Osteoblast (primary cell): ENCODE data around the gene TMPRSS9. TPM values are rescaled to one million over a fixed set of nuclear protein-coding genes. Genes with fewer than 3 reads are reported as not detected.

ENCODE experiments used
- DNase-seq: peaks from one replicate; pipeline ENCODE4 v3.0.0; 2011; ENCODE audit warnings: low spot score, mixed read lengths; ENCODE audit not compliant: insufficient read length; ENCODE audit errors: missing footprints
- H2AFZ ChIP-seq: 2 replicates; pipeline ENCODE4 v1.6.0; 2011; ENCODE audit warnings: mild to moderate bottlenecking, low read length
- H3K27ac ChIP-seq: 2 replicates; pipeline ENCODE4 v1.5.1; 2011; ENCODE audit warnings: mild to moderate bottlenecking, low read depth, low read length, moderate library complexity
- H3K27me3 ChIP-seq: 2 replicates; pipeline ENCODE4 v1.6.0; 2012; ENCODE audit warnings: mild to moderate bottlenecking, control low read depth, inconsistent platforms, low read length, moderate library complexity; ENCODE audit not compliant: insufficient read depth
- H3K36me3 ChIP-seq: 2 replicates; pipeline ENCODE4 v1.5.1; 2011; ENCODE audit warnings: mild to moderate bottlenecking, low read length, control low read depth, moderate library complexity; ENCODE audit not compliant: insufficient read depth
- H3K4me1 ChIP-seq: 2 replicates; pipeline ENCODE4 v1.5.1; 2011; ENCODE audit warnings: mild to moderate bottlenecking, low read length, control low read depth, moderate library complexity; ENCODE audit not compliant: insufficient read depth
- H3K4me2 ChIP-seq: 2 replicates; pipeline ENCODE4 v1.6.0; 2011; ENCODE audit warnings: mild to moderate bottlenecking, low read length; ENCODE audit not compliant: insufficient read depth
- H3K4me3 ChIP-seq: fragments of 200-600 bp; sonication (generic); 3 replicates; pipeline ENCODE4 v1.5.1; 2012; ENCODE audit warnings: mild to moderate bottlenecking, low read length, inconsistent platforms; ENCODE audit not compliant: insufficient read depth
- H3K79me2 ChIP-seq: 2 replicates; pipeline ENCODE4 v1.6.0; 2012; ENCODE audit warnings: mild to moderate bottlenecking, low read length, control low read depth, inconsistent platforms; ENCODE audit not compliant: insufficient read depth
- H3K9me3 ChIP-seq: 2 replicates; pipeline ENCODE4 v1.5.1; 2011; ENCODE audit warnings: low read depth, low read length, control low read depth
- H4K20me1 ChIP-seq: 2 replicates; pipeline ENCODE4 v1.6.0; 2012; ENCODE audit warnings: mild to moderate bottlenecking, low read length, control low read depth; ENCODE audit not compliant: insufficient read depth
- total RNA-seq: library from RNA; depleted of rRNA; stranded (reverse); fragments of >200 nt; gene quantifications from 2 replicates; pipeline ENCODE4 v1.2.3, GENCODE V29; 2012
- TF ChIP-seq, protein P1 (sequence below): IDR thresholded peaks from 2 replicates; pipeline ENCODE4 v1.5.1; 2011; ENCODE audit warnings: mild to moderate bottlenecking, low read depth, low read length, moderate library complexity; ENCODE audit errors: extremely low read depth

The TMPRSS9 gene
- total RNA-seq, 1 donor, result 1.1 TPM

DNA sequence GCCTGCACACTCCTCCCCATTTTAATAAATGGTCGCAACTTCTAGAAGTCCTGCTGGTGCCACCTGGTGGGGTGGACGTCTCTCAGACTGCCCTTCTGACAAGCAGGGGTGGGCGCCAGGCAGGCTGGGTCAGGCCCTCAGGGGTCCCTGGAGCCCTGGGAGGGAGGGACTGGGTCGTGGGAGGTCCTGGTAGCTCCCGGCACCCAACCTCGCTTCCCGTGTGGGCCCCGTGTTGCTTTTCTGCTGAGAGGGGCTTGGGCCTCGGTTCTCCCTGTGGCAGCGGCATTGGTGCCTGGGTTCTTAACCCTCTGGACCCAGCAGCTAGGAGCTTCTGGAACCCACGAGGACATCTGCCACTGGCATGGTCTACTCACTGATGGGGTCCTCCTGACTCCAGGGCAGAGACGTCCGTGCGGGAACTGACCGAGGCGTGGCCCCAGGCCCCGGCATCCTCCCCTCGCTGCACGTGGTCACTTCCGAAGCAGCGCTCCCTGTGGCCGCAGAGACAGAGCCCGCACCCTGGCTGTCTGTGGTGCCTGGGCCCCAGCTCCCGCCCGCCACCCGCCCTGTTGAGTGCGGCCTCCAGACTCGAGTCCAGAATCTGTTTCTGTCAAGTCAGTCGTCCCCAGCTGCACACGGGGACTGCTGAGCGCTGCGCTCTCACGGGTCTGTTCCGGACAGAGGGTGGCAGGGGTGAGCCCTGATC lies 6.0 kb upstream of the TMPRSS9 start:
- TF ChIP-seq, protein P1, sequence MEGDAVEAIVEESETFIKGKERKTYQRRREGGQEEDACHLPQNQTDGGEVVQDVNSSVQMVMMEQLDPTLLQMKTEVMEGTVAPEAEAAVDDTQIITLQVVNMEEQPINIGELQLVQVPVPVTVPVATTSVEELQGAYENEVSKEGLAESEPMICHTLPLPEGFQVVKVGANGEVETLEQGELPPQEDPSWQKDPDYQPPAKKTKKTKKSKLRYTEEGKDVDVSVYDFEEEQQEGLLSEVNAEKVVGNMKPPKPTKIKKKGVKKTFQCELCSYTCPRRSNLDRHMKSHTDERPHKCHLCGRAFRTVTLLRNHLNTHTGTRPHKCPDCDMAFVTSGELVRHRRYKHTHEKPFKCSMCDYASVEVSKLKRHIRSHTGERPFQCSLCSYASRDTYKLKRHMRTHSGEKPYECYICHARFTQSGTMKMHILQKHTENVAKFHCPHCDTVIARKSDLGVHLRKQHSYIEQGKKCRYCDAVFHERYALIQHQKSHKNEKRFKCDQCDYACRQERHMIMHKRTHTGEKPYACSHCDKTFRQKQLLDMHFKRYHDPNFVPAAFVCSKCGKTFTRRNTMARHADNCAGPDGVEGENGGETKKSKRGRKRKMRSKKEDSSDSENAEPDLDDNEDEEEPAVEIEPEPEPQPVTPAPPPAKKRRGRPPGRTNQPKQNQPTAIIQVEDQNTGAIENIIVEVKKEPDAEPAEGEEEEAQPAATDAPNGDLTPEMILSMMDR, result no peak
- DNase-seq, result no peak
- no peaks in the 10 kb centered on the region for H3K9me3 ChIP-seq
- no peak overlapping the region for H3K4me3 ChIP-seq
- H3K27ac ChIP-seq, result no peak overlapping the region
- H3K4me1 ChIP-seq, result no peaks in the 10 kb centered on the region
- H2AFZ ChIP-seq, result no peak overlapping the region
- H3K36me3 ChIP-seq, result peaks cover 6% of the 10 kb centered on the region
- H4K20me1 ChIP-seq, result no peaks in the 10 kb centered on the region
- H3K4me2 ChIP-seq, result no peak overlapping the region
- H3K27me3 ChIP-seq, result peaks cover 6% of the 10 kb centered on the region
- H3K79me2 ChIP-seq, result no peaks in the 10 kb centered on the region

DNA sequence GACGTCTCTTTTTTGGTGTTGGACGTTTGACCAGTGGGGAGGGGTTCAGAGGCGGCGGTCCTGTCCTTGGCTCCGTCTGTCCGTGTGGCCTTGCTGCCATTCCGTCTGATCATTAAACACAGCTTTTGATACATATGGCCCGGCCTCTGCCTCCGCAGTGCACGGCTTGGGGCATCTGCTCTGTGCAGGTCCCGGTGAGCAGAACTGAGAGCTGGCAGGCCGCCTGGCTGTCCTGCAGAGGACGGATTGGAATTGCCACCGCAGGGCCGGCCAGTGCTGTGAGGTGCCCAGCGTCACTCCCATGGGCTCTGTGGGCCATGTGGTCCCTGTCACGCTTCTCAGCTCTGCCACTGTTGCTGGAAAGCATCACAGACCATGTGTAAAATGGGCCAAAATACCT lies 5.4 kb upstream of the TMPRSS9 start:
- TF ChIP-seq, protein P1, result no peak
- peaks cover 9% of the 10 kb centered on the region for H3K27me3 ChIP-seq
- H3K36me3 ChIP-seq, result peaks cover 5% of the 10 kb centered on the region
- H3K4me1 ChIP-seq, result no peaks in the 10 kb centered on the region
- H3K79me2 ChIP-seq, result no peaks in the 10 kb centered on the region
- H3K27ac ChIP-seq, result no peak overlapping the region
- H3K9me3 ChIP-seq, result no peaks in the 10 kb centered on the region
- no peak overlapping the region for H2AFZ ChIP-seq
- H3K4me3 ChIP-seq, result no peak overlapping the region
- no peak overlapping the region for H3K4me2 ChIP-seq
- no peaks in the 10 kb centered on the region for H4K20me1 ChIP-seq
- no peak for DNase-seq

DNA sequence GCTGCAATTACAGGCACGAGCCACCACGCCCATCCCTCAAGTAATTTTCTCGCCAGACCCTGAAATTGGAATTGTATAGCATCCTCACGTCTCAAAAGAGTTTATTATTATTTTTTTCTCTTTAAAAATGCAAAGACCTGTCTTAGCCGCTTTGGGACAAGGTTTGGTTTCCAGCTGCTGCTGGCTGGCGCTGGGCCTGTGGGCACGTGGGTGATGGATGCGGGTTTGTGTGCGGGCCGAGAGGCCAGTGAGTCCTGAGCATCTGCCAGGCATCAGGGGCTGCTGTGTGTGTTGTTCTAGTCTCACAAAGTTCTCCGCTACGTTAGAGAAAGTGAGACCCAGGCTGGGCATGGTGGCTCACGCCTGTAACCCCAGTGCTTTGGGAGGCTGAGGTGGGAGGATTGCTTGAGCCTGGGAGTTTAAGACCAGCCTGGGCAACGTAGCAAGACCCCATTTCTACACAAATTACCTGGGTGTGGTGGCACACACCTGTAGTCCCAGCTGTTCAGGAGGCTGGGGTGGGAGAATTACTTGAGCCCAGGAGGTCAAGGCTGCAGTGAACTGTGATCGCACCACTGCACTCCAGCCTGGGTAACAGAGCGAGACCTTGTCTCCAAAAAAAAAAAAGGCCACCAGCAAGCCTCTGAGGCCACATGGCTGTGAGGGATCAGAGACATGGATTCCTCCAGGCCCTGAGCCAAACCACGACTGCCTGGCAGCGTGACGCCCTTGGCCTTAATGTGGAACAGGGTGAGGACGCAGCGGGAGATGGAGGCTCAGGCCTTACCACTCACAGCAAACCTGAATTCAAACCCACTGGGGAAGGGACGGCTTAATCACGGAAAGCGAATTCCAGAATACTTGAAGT lies 4.7 kb upstream of the TMPRSS9 start:
- H4K20me1 ChIP-seq, result no peaks in the 10 kb centered on the region
- peak; percentile 94 for DNase-seq

More for the DNA sequence above, 4.7 kb upstream of the TMPRSS9 start:
- Histone ChIP-seq H3K4me3 (no peak overlapping the region), H3K4me2 (no peak overlapping the region), H3K79me2 (no peaks in the 10 kb centered on the region), H3K9me3 (no peaks in the 10 kb centered on the region), H2AFZ (no peak overlapping the region), H3K36me3 (no peaks in the 10 kb centered on the region), H3K27me3 (peaks cover 13% of the 10 kb centered on the region), H3K4me1 (no peaks in the 10 kb centered on the region), H3K27ac (no peak overlapping the region)
- TF ChIP-seq, protein P1, result no peak
